Kidney epithelial cell (primary cell): ENCODE data around the gene CDKN2B-AS1. TPM values are rescaled to one million over a fixed set of nuclear protein-coding genes. Genes with fewer than 3 reads are reported as not detected.

Source experiments
- DNase-seq: peaks from one replicate; pipeline ENCODE4 v3.0.0-alpha.2; 2010; ENCODE audit warnings: low read depth
- H3K27me3 ChIP-seq: 2 replicates; pipeline ENCODE4 v1.6.0; 2011; ENCODE audit warnings: low read length; ENCODE audit not compliant: control insufficient read depth, insufficient read depth
- H3K36me3 ChIP-seq: 2 replicates; pipeline ENCODE4 v1.5.1; 2011; ENCODE audit warnings: low read length; ENCODE audit not compliant: control insufficient read depth, insufficient read depth
- H3K4me3 ChIP-seq: 2 replicates; pipeline ENCODE4 v1.5.1; 2011; ENCODE audit warnings: low read depth, mild to moderate bottlenecking, control low read depth, low read length
- total RNA-seq: library from RNA; depleted of rRNA; stranded (reverse); fragments of >200 nt; gene quantifications from 2 replicates; pipeline ENCODE4 v1.2.3, GENCODE V29; 2015
- TF ChIP-seq, protein P1 (sequence below): IDR thresholded peaks from 2 replicates; pipeline ENCODE4 v1.5.1; 2011; ENCODE audit warnings: mild to moderate bottlenecking, moderate library complexity, low read length, control low read depth, inconsistent platforms; ENCODE audit not compliant: insufficient read depth, poor library complexity, severe bottlenecking

The CDKN2B-AS1 gene
- total RNA-seq, 1 donor from 2014 or later = 0.04 TPM

DNA sequence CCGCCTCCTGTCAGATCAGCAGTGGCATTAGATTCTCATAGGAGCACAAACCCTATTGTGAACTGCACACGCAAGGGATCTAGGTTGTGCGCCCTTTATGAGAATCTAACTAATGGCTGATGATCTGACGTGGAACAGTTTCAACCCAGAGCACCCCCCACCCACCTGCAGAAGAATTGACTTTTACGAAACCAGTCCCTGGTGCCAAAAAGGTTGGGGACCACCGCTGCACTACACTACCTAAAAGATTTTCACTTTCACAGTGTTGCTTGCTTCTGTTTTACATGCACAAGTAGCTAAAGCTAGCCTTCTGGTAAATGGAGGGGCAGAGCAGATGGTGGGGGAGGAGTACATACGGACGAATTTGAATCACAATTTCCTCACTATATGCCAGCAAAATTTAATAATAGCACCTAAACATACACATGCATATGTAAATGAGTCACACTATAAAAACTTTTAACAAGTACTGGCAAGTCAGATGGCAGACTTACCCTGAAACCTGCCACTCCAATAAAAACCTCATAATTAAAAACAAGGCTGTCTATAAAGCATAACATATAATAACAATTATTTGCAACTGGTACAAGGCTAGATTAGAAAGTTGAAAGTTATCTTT lies 38.5 kb downstream of the CDKN2B-AS1 start:
- H3K27me3 ChIP-seq = no peaks in the 10 kb centered on the region
- TF ChIP-seq, protein P1, sequence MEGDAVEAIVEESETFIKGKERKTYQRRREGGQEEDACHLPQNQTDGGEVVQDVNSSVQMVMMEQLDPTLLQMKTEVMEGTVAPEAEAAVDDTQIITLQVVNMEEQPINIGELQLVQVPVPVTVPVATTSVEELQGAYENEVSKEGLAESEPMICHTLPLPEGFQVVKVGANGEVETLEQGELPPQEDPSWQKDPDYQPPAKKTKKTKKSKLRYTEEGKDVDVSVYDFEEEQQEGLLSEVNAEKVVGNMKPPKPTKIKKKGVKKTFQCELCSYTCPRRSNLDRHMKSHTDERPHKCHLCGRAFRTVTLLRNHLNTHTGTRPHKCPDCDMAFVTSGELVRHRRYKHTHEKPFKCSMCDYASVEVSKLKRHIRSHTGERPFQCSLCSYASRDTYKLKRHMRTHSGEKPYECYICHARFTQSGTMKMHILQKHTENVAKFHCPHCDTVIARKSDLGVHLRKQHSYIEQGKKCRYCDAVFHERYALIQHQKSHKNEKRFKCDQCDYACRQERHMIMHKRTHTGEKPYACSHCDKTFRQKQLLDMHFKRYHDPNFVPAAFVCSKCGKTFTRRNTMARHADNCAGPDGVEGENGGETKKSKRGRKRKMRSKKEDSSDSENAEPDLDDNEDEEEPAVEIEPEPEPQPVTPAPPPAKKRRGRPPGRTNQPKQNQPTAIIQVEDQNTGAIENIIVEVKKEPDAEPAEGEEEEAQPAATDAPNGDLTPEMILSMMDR = no peak
- no peak for DNase-seq
- no peaks in the 10 kb centered on the region for H3K36me3 ChIP-seq
- H3K4me3 ChIP-seq = no peak overlapping the region

DNA sequence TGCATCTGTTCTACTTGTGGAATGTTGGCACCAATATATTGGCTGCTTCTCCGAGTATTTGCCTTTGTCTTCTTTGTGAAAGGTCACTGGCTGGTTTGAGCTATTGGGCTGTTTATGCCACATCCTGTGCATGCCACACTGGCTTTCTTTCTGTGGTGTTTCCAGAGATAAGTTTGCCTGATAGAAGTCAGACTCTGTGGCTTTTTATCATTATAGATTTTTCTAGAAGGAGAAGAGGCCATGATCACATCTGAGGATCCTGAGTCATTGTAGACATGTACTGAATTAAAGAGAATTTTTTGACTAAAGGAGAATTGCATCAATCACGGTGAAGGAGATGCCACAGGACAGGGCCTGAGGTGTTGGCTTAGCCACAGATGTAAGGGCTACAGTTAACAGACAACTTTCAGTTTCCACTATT lies 41.0 kb downstream of the CDKN2B-AS1 start:
- TF ChIP-seq, protein P1 = no peak
- Histone ChIP-seq H3K4me3 (no peak overlapping the region), H3K36me3 (no peaks in the 10 kb centered on the region), H3K27me3 (no peaks in the 10 kb centered on the region)
- DNase-seq = no peak

DNA sequence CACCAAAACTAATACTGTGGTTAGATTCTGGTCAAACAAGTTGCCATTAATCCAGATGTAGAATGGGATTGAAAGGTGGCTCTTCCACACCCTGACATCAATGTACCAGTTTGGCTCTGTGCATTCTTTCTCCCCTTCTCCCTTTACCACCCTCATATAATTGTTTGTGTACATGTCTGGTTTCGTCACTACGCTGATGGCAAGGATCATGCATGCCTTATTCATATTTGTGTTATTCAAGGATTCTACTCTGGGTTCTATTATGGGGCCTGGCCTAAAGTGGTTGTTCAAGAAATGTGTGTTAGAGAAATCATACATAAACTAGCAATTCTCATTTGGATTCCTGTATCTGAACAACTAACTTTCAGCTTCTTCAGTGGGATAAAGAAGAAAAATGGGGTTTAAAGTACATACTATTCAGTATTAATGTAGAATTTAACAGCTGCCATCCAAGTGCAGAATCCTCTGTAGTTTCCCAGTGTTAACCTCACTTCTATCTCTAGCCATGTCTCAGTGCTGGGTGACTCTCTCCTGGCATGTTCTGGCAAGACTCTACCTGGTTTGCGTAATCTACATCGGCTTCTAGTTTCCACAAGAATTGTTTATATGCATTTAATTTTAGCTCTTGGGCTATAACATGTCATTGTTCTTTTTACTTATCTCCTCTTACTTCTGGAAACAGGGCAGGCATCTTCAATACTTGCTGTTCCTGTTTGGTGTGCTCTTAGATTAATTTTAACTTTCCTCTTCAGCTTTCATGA lies 42.5 kb downstream of the CDKN2B-AS1 start:
- Histone ChIP-seq H3K27me3 (no peaks in the 10 kb centered on the region), H3K36me3 (no peaks in the 10 kb centered on the region), H3K4me3 (no peak overlapping the region)
- TF ChIP-seq, protein P1 = no peak
- DNase-seq = no peak

DNA sequence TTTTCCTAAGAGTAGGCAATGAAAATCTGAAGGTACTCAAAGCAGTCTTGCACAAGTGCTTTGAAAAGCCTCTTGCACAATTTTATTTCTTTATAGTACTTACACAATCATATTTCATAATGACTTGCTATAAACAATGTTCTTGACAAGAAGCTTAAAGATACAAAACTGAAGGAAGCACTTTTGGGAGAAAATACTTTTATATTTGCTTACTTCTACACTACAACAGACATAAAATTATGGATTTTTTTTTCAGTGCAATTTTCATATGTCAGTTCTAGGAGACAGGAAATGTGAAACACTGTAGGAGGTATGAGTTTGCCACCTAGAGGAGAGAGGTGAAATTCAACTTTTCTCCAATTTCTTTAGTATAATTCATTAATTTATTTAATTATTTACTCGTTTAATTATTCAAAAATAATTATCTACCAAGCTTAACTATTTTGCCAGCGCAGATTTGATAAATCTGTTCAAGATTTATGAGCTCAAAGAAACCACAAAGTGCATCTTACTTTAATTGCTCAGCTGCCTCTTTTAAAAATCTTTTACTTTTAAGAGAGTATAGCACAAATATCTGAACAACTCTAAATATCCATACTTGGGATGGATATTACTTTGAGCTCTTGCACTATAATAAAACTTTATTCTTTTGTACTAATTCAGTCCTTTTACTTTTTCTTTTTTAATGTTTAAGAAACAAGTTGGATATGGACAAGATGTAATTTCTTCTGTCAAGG lies 43.5 kb downstream of the CDKN2B-AS1 start:
- Histone ChIP-seq H3K36me3 (no peaks in the 10 kb centered on the region), H3K4me3 (no peak overlapping the region), H3K27me3 (no peaks in the 10 kb centered on the region)
- TF ChIP-seq, protein P1 = peak; percentile 50
- DNase-seq = no peak

DNA sequence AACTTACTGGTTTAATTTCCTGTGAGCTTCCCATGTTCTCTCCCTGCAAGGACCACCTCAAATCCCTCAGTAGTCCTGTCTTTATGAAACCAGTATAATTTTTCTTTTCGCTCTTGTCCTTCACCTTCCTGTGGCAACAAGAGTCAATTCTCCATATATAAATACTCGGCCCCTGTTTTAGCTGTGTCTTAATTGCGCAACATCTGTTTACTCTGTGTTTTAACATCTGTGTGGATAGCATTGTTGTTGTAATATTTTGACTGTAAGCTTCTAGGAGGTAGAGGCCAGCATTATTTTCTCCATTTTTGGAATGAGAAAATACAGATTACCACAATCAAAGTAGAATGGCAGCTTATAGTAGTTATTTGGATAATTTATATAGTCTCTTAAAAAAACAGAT lies 44.7 kb downstream of the CDKN2B-AS1 start:
- Histone ChIP-seq H3K4me3 (no peak overlapping the region), H3K36me3 (no peaks in the 10 kb centered on the region), H3K27me3 (no peaks in the 10 kb centered on the region)
- TF ChIP-seq, protein P1 = no peak
- DNase-seq = no peak
